Pancreas (tissue), 10 donors: Measurements from ENCODE around the gene MDFIC. TPM values are rescaled to one million over a fixed set of nuclear protein-coding genes. Genes with fewer than 3 reads are reported as not detected.

Experiments used
- ATAC-seq, 4 donors: fragments of 200-7000 bp; cut with Tn5 transposase; one replicate each; pipeline versions ENCODE4 v1.8.0 to v1.9.1; 2020; ENCODE audit warnings: mild to moderate bottlenecking in 4 of 4, moderate library complexity in 4 of 4
- DNase-seq, 6 donors: peaks; one replicate each; pipeline ENCODE4 v3.0.0-alpha.2; 2020
- FAIRE-seq: peaks from 2 replicates; lab custom pipeline; 2012; peaks lifted over from hg19 to GRCh38; lab: Jason Lieb, UNC
- H3K27ac ChIP-seq, 4 donors: fragments of 200-600 bp; sonication (generic); 1 replicate in 3 of 4; 2 replicates in 1 of 4; pipeline versions ENCODE4 v1.5.0 to v1.8.0; 2020
- H3K27me3 ChIP-seq, 4 donors: fragments of 200-600 bp; one replicate each; pipeline ENCODE4 v1.8.0; 2021
- H3K36me3 ChIP-seq, 3 donors: fragments of 200-600 bp; sonication (generic) in 1 of 3; one replicate each; pipeline versions ENCODE4 v1.5.0 to v1.8.0; 2020 to 2021
- H3K4me1 ChIP-seq, 3 donors: fragments of 200-600 bp; one replicate each; pipeline ENCODE4 v1.8.0; 2021
- H3K4me3 ChIP-seq, 4 donors: fragments of 200-600 bp; sonication (generic) in 2 of 4; one replicate each; pipeline versions ENCODE4 v1.5.0 to v1.8.0; 2020 to 2021
- H3K9me3 ChIP-seq, 4 donors: fragments of 200-600 bp; one replicate each; pipeline ENCODE4 v1.8.0; 2021
- WGBS, 2 donors: extraction: QIAGEN DNeasy Blood & Tissue Kit; methylation state at CpG; one replicate each; pipeline ENCODE4 v1.1.7; 2013; 5-methylcytosine and 5-hydroxymethylcytosine counted together
- intact Hi-C, 3 donors: fragments of 100-400 bp; cut with DNase I; formaldehyde crosslinking; loops; one replicate each; pipeline versions ENCODE4 v1.11.1 to v1.14.2; 2022
- polyA plus RNA-seq, 2 donors: library from polyadenylated mRNA; stranded (reverse); fragments of 200-250 nt; gene quantifications; one replicate each; pipeline ENCODE4 v1.2.3, GENCODE V29; 2013
- total RNA-seq, 6 donors: library from RNA; stranded (reverse); fragmentation: NEBNext Ultra II Directional in 4 of 6; extraction: Animal tissue kit (Norgen Biotek cat#: 25700) in 4 of 6; gene quantifications; one replicate each; pipeline versions ENCODE4 v1.2.1 to v1.2.4, GENCODE V29; 2021 to 2023
- TF ChIP-seq, protein P1 (sequence below), 4 donors: fragments of 200-600 bp; sonication (generic) in 3 of 4; IDR thresholded peaks; one replicate each; pipeline versions ENCODE4 v1.5.0 to v1.8.0; 2021; ENCODE audit warnings: antibody characterized with exemption in 4 of 4
- donor health status: healthy with polysubstance abuse.
- donor health status: DM: no; HTN: no; CAD: no; lungs with moderate emphysema.
- donor health status: DM: no; HTN: no; CAD: no.
- donor health status: control.
- donor health status: control.
- donor health status: Bipolar disorder and iron deficiency.
- donor health status: DM: yes; HTN: yes; CAD: no.
- donor health status: DM: no; HTN: no; CAD: no.
- donor health status: DM: no; HTN: no; CAD: no.
- donor health status: DM: yes; HTN: yes; CAD: no.

The MDFIC gene
- total and polyA plus RNA-seq, 8 donors, result 3.1 to 12.3 (median 4.8) TPM

DNA sequence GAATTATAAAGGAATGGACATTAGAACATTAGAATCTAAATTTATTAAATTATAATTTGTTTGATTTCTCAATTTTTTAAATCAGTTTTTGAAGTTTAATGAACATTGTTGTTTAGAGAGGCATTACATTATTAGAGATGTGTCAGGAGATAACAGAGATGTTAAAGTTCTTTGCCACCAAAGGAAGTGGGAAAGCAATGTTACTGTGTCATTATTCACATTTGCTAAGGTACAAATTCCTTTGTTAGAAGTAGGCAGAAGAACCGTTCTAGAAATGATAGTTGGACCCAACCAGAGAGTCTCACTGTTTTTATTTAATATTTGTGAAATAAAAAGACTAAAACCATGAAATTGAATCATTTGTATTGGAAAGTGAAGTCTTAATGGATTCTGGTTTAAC lies 92.9 kb downstream of the MDFIC start:
- FAIRE-seq (no peak), DNase-seq (no peak), ATAC-seq (no peak)
- TF ChIP-seq, protein P1, sequence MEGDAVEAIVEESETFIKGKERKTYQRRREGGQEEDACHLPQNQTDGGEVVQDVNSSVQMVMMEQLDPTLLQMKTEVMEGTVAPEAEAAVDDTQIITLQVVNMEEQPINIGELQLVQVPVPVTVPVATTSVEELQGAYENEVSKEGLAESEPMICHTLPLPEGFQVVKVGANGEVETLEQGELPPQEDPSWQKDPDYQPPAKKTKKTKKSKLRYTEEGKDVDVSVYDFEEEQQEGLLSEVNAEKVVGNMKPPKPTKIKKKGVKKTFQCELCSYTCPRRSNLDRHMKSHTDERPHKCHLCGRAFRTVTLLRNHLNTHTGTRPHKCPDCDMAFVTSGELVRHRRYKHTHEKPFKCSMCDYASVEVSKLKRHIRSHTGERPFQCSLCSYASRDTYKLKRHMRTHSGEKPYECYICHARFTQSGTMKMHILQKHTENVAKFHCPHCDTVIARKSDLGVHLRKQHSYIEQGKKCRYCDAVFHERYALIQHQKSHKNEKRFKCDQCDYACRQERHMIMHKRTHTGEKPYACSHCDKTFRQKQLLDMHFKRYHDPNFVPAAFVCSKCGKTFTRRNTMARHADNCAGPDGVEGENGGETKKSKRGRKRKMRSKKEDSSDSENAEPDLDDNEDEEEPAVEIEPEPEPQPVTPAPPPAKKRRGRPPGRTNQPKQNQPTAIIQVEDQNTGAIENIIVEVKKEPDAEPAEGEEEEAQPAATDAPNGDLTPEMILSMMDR (IDR thresholded peaks at IDR 0.05), result no peak
- Histone ChIP-seq H3K4me1 (no peaks in the 10 kb centered on the region), H3K27me3 (no peaks in the 10 kb centered on the region), H3K36me3 (no peaks in the 10 kb centered on the region), H3K27ac (no peak overlapping the region), H3K9me3 (no peaks in the 10 kb centered on the region), H3K4me3 (no peak overlapping the region)
- intact Hi-C loops, result no loop called here
- 79 to 81% methylated on average over 1 of the region's 1 CpG for WGBS, 2 donors

DNA sequence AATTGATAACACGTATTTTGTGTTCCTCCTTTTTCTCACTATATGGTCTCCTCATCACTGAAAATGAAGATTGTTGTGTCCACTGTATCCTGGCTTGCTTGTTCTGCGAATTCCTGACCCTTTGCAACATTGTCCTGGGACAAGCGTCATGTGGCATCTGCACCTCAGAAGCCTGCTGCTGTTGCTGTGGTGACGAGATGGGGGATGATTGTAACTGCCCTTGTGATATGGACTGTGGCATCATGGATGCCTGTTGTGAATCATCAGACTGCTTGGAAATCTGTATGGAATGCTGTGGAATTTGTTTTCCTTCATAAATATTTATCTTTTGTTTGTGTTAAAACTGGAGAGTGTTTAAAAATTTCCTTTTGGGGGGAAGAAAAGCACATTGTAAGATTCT lies 93.7 kb downstream of the MDFIC start:
- ATAC-seq, result no peak
- no peaks in the 10 kb centered on the region for H3K36me3 ChIP-seq
- FAIRE-seq, result no peak
- H3K4me3 ChIP-seq, result no peak overlapping the region
- TF ChIP-seq, protein P1 (IDR thresholded peaks at IDR 0.05), result no peak
- intact Hi-C loops, result no loop called here
- no peaks in the 10 kb centered on the region for H3K4me1 ChIP-seq
- H3K27me3 ChIP-seq, result no peaks in the 10 kb centered on the region
- WGBS, 2 donors, result 88 to 92% methylated on average over 4 of the region's 4 CpGs
- no peaks in the 10 kb centered on the region for H3K9me3 ChIP-seq
- no peak for DNase-seq
- no peak overlapping the region for H3K27ac ChIP-seq

DNA sequence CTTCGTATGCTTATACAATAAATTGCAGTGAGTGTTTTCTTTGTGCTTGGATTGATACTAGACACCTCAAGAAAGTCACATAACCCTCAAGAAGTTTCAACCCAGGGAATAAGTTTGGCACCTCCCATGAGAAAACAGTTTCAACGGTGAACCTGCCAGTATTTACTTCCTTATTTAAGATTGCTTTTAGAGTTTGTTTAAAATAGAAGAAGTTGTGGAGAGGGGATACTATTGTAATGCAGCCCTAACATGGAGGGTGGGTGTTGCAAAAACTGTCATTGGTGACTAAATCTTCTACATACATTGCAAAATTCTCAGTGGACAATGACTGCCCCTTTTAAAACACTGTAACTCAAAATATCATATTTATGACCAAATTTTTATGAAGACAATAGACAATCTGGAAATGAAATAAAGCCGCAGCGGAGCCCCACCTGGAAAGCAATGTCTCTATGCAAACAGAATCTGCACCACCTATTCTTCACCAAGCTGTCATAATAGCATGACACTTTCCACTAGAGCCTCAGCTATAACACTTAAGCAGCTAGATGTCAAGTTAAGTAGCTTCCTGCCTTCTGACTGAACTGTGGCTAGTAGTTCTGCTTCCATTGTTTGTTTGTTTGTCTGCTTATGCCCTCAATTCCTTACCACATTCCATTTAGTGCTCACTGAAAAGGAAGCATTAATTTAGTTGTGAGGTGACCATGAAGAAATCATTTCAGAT lies 98.2 kb downstream of the MDFIC start:
- Histone ChIP-seq H3K36me3 (no peaks in the 10 kb centered on the region), H3K4me1 (no peaks in the 10 kb centered on the region), H3K27me3 (no peaks in the 10 kb centered on the region), H3K4me3 (no peak overlapping the region), H3K27ac (no peak overlapping the region), H3K9me3 (no peaks in the 10 kb centered on the region)
- no peak for FAIRE-seq
- intact Hi-C loops, result no loop called here
- TF ChIP-seq, protein P1 (IDR thresholded peaks at IDR 0.05), result no peak
- ATAC-seq, result no peak
- WGBS, 2 donors, result 70 to 83% methylated on average over 4 of the region's 4 CpGs
- DNase-seq, result no peak

DNA sequence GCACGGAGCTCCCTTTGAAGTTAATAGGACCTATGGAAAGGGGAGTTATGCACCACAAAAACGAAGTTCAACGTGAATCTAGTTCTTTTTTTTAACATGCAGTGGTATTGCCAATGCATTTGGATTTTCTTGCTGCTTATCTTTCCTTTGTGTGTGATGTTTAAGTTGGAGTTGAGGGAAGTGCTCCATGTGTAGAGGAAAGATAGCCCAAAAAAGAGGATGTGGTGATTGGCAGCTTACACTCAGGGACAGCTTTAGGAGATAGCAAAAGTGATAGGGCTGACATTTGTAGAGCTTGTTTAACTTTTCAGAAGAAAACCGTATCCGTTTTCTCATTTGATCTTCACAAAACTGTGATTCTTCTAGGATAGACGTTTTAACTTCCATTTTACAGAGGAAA lies 101.3 kb downstream of the MDFIC start:
- H3K4me1 ChIP-seq, result no peaks in the 10 kb centered on the region
- no peaks in the 10 kb centered on the region for H3K27me3 ChIP-seq
- no peak overlapping the region for H3K4me3 ChIP-seq
- H3K9me3 ChIP-seq, result no peaks in the 10 kb centered on the region
- DNase-seq (no peak), ATAC-seq (no peak), FAIRE-seq (no peak)
- intact Hi-C loops, result no loop called here
- no peaks in the 10 kb centered on the region for H3K36me3 ChIP-seq
- WGBS, 2 donors, result 44 to 68% methylated on average over 6 of the region's 6 CpGs
- TF ChIP-seq, protein P1 (IDR thresholded peaks at IDR 0.05), result no peak
- H3K27ac ChIP-seq, result no peak overlapping the region

DNA sequence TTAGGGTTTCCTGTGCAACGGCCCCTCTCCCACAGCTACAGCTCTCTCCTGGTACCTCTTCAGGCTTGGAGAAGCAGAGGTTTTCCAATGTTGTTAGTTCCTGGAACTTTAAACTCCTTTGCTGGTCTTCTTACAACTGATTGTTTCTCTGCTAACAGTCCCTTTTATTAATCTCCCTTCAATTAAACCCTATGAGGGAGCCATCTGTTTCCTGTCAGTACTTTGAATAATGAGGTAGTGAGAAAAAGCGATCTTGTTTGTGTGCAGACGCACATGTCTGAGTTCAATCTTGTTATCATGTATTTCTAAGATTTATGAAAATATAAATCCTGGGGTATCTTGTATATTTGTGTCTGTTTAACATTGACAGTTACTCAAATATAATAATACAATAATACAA lies 102.4 kb downstream of the MDFIC start:
- H3K27me3 ChIP-seq, result no peaks in the 10 kb centered on the region
- H3K9me3 ChIP-seq, result no peaks in the 10 kb centered on the region
- intact Hi-C loops, result no loop called here
- DNase-seq (no peak), ATAC-seq (no peak), FAIRE-seq (no peak)
- H3K4me1 ChIP-seq, result no peaks in the 10 kb centered on the region
- H3K36me3 ChIP-seq, result no peaks in the 10 kb centered on the region
- H3K4me3 ChIP-seq, result no peak overlapping the region
- TF ChIP-seq, protein P1 (IDR thresholded peaks at IDR 0.05), result no peak
- H3K27ac ChIP-seq, result no peak overlapping the region
- WGBS, 2 donors, result 44 to 54% methylated on average over 3 of the region's 3 CpGs
